Karpas-422 (cell line): ENCODE results near the gene MLYCD. TPM values are rescaled to one million over a fixed set of nuclear protein-coding genes. Genes with fewer than 3 reads are reported as not detected.

ENCODE experiments used
- DNase-seq: peaks from one replicate; pipeline ENCODE4 v3.0.0-alpha.2; 2015
- H2AFZ ChIP-seq: fragments of 200-600 bp; sonication (generic); 2 replicates; pipeline ENCODE4 v1.6.1; 2014; ENCODE audit warnings: antibody characterized with exemption, low read length, mixed read lengths
- H3K27ac ChIP-seq: fragments of 200-600 bp; sonication (generic); 2 replicates; pipeline ENCODE4 v1.5.1; 2014; ENCODE audit warnings: mild to moderate bottlenecking, low read length, moderate library complexity
- H3K27me3 ChIP-seq: fragments of 200-600 bp; sonication (generic); 2 replicates; pipeline ENCODE4 v1.6.1; 2014; ENCODE audit warnings: low read length, mixed read lengths
- H3K36me3 ChIP-seq: fragments of 200-600 bp; sonication (generic); 2 replicates; pipeline ENCODE4 v1.6.1; 2014; ENCODE audit warnings: low read length, mixed read lengths; ENCODE audit not compliant: insufficient read depth
- H3K4me1 ChIP-seq: fragments of 200-600 bp; sonication (generic); 2 replicates; pipeline ENCODE4 v1.6.1; 2014; ENCODE audit warnings: mild to moderate bottlenecking, low read length, mixed read lengths
- H3K4me2 ChIP-seq: fragments of 200-600 bp; sonication (generic); 2 replicates; pipeline ENCODE4 v1.6.1; 2014; ENCODE audit warnings: low read length, low read depth, mild to moderate bottlenecking; ENCODE audit not compliant: poor library complexity, severe bottlenecking
- H3K4me3 ChIP-seq: fragments of 200-600 bp; sonication (generic); 2 replicates; pipeline ENCODE4 v1.5.1; 2014; ENCODE audit warnings: mild to moderate bottlenecking, antibody characterized with exemption, low read length, mixed read lengths
- H3K79me2 ChIP-seq: fragments of 200-600 bp; sonication (generic); 2 replicates; pipeline ENCODE4 v1.6.1; 2014; ENCODE audit warnings: mild to moderate bottlenecking, low read length, mixed read lengths
- H3K9ac ChIP-seq: fragments of 200-600 bp; sonication (generic); 2 replicates; pipeline ENCODE4 v1.6.0; 2014; ENCODE audit warnings: low read length
- H3K9me2 ChIP-seq: fragments of 200-600 bp; sonication (generic), shearing (Covaris generic); replicated peaks from 2 replicates; pipeline ENCODE4 v1.6.0; 2014; ENCODE audit warnings: mild to moderate bottlenecking, low read length, moderate library complexity; ENCODE audit not compliant: insufficient read depth
- H3K9me3 ChIP-seq: fragments of 300-700, 200-600 bp; sonication (generic); 2 replicates; pipeline ENCODE4 v1.6.1; 2014; ENCODE audit warnings: low read length, mixed read lengths
- H4K20me1 ChIP-seq: fragments of 200-600 bp; sonication (generic); 2 replicates; pipeline ENCODE4 v1.6.1; 2014; ENCODE audit warnings: mild to moderate bottlenecking, antibody characterized with exemption, low read length, low read depth; ENCODE audit not compliant: insufficient read depth
- total RNA-seq: library from RNA; depleted of rRNA; stranded (reverse); fragments of >200 nt; shearing (Covaris generic); gene quantifications from 2 replicates; pipeline ENCODE4 v1.2.3, GENCODE V29; 2014; ENCODE audit warnings: low replicate concordance

The MLYCD gene
- total RNA-seq, 1 experiment from 2014 or later = 4.7 TPM

- Histone ChIP-seq H3K27ac (no peak overlapping the region), H4K20me1 (0 out of 2 replicates have a peak, but pooled peaks cover 3% of the 10 kb centered on the region), H2AFZ (no peak overlapping the region), H3K9me2 (no peaks in the 10 kb centered on the region), H3K4me1 (no peaks in the 10 kb centered on the region), H3K4me2 (no peak overlapping the region), H3K27me3 (no peaks in the 10 kb centered on the region), H3K4me3 (no peak overlapping the region), H3K36me3 (no peaks in the 10 kb centered on the region), H3K9ac (no peak overlapping the region), H3K9me3 (no peaks in the 10 kb centered on the region), H3K79me2 (no peaks in the 10 kb centered on the region)
- no peak for DNase-seq
Observed at GRCh38 chr16:83942074-83942473, 43.2 kb downstream of the MLYCD start.

- Histone ChIP-seq H2AFZ (no peak overlapping the region), H4K20me1 (0 out of 2 replicates have a peak, but pooled peaks cover 3% of the 10 kb centered on the region), H3K27ac (no peak overlapping the region), H3K4me3 (no peak overlapping the region), H3K36me3 (no peaks in the 10 kb centered on the region), H3K4me1 (no peaks in the 10 kb centered on the region), H3K9me3 (no peaks in the 10 kb centered on the region), H3K4me2 (no peak overlapping the region), H3K9ac (no peak overlapping the region), H3K27me3 (no peaks in the 10 kb centered on the region), H3K79me2 (no peaks in the 10 kb centered on the region), H3K9me2 (no peaks in the 10 kb centered on the region)
- DNase-seq = no peak
Observed at GRCh38 chr16:83942815-83943515, 44.0 kb downstream of the MLYCD start.

GRCh38 chr16:83943516-83944050 is 44.7 kb downstream of the MLYCD start:
- Histone ChIP-seq H4K20me1 (0 out of 2 replicates have a peak, but pooled peaks cover 3% of the 10 kb centered on the region), H3K9me2 (no peaks in the 10 kb centered on the region), H3K4me2 (no peak overlapping the region), H3K36me3 (no peaks in the 10 kb centered on the region), H3K9me3 (no peaks in the 10 kb centered on the region), H2AFZ (no peak overlapping the region), H3K27me3 (no peaks in the 10 kb centered on the region), H3K79me2 (no peaks in the 10 kb centered on the region), H3K9ac (no peak overlapping the region), H3K4me1 (no peaks in the 10 kb centered on the region), H3K27ac (no peak overlapping the region), H3K4me3 (no peak overlapping the region)
- no peak for DNase-seq

GRCh38 chr16:83945587-83945986 is 46.7 kb downstream of the MLYCD start:
- no peaks in the 10 kb centered on the region for H3K27me3 ChIP-seq
- no peak for DNase-seq
- no peaks in the 10 kb centered on the region for H3K9me2 ChIP-seq
- no peak overlapping the region for H3K4me3 ChIP-seq
- H4K20me1 ChIP-seq = 0 out of 2 replicates have a peak, but pooled peaks cover 3% of the 10 kb centered on the region
- H3K36me3 ChIP-seq = no peaks in the 10 kb centered on the region
- H3K4me1 ChIP-seq = no peaks in the 10 kb centered on the region
- no peak overlapping the region for H3K9ac ChIP-seq
- H3K79me2 ChIP-seq = no peaks in the 10 kb centered on the region
- no peak overlapping the region for H3K4me2 ChIP-seq
- no peaks in the 10 kb centered on the region for H3K9me3 ChIP-seq
- no peak overlapping the region for H3K27ac ChIP-seq
- no peak overlapping the region for H2AFZ ChIP-seq

- no peak overlapping the region for H3K27ac ChIP-seq
- no peaks in the 10 kb centered on the region for H3K36me3 ChIP-seq
- 0 out of 2 replicates have a peak, but pooled peaks cover 3% of the 10 kb centered on the region for H4K20me1 ChIP-seq
- H3K4me1 ChIP-seq = no peaks in the 10 kb centered on the region
- no peaks in the 10 kb centered on the region for H3K79me2 ChIP-seq
- no peaks in the 10 kb centered on the region for H3K27me3 ChIP-seq
- no peaks in the 10 kb centered on the region for H3K9me3 ChIP-seq
- DNase-seq = no peak
- no peak overlapping the region for H2AFZ ChIP-seq
- H3K4me3 ChIP-seq = no peak overlapping the region
- H3K9ac ChIP-seq = no peak overlapping the region
- H3K9me2 ChIP-seq = no peaks in the 10 kb centered on the region
- no peak overlapping the region for H3K4me2 ChIP-seq
Observed at GRCh38 chr16:83946154-83946780, 47.4 kb downstream of the MLYCD start.

GRCh38 chr16:83946781-83947566 is 48.1 kb downstream of the MLYCD start:
- no peak for DNase-seq
- Histone ChIP-seq H3K9me2 (no peaks in the 10 kb centered on the region), H3K9ac (no peak overlapping the region)

GRCh38 chr16:83947642-83948234 is 48.8 kb downstream of the MLYCD start:
- H2AFZ ChIP-seq = no peak overlapping the region
- H3K4me1 ChIP-seq = peaks cover 3% of the 10 kb centered on the region
- H3K27ac ChIP-seq = no peak overlapping the region
- no peaks in the 10 kb centered on the region for H3K9me3 ChIP-seq
- no peaks in the 10 kb centered on the region for H3K36me3 ChIP-seq
- H3K9ac ChIP-seq = no peak overlapping the region
- no peaks in the 10 kb centered on the region for H3K9me2 ChIP-seq
- H4K20me1 ChIP-seq = 0 out of 2 replicates have a peak, but pooled peaks cover 3% of the 10 kb centered on the region
- H3K4me3 ChIP-seq = no peak overlapping the region
- H3K4me2 ChIP-seq = no peak overlapping the region
- no peak for DNase-seq
- no peaks in the 10 kb centered on the region for H3K27me3 ChIP-seq
- no peaks in the 10 kb centered on the region for H3K79me2 ChIP-seq

More at GRCh38 chr16:83946781-83947566, 48.1 kb downstream of the MLYCD start:
- H3K4me1 ChIP-seq = no peaks in the 10 kb centered on the region
- no peaks in the 10 kb centered on the region for H3K27me3 ChIP-seq
- H3K79me2 ChIP-seq = no peaks in the 10 kb centered on the region
- H3K36me3 ChIP-seq = no peaks in the 10 kb centered on the region
- no peaks in the 10 kb centered on the region for H3K9me3 ChIP-seq
- H3K27ac ChIP-seq = no peak overlapping the region
- H3K4me3 ChIP-seq = no peak overlapping the region
- no peak overlapping the region for H3K4me2 ChIP-seq
- H4K20me1 ChIP-seq = 0 out of 2 replicates have a peak, but pooled peaks cover 3% of the 10 kb centered on the region
- no peak overlapping the region for H2AFZ ChIP-seq
